A549 (cell line): ENCODE data around the gene SORCS2. TPM values are rescaled to one million over a fixed set of nuclear protein-coding genes. Genes with fewer than 3 reads are reported as not detected.

Experiments
- ATAC-seq, 2 experiments: fragments of 200-7000 bp in 1 of 2; fragments of >200 bp in 1 of 2; cut with Nextera tagmentation in 1 of 2; cut with Tn5 transposase in 1 of 2; 3 replicates each; pipeline versions ENCODE4 v1.8.0 to v1.9.1; 2018 to 2020; ENCODE audit warnings: mild to moderate bottlenecking in 1 of 2, moderate library complexity in 1 of 2
- CTCF ChIA-PET: fragments of 300-600 bp; sonication (Branson Sonifier 250); formaldehyde crosslinking; extraction: SDS; loops from one replicate; lab custom pipeline; 2021; ENCODE audit warnings: antibody characterized with exemption, inconsistent platforms; lab: Yijun Ruan, JAX
- POLR2A ChIA-PET: fragments of 350-600 bp; formaldehyde crosslinking; extraction: SDS; loops from one replicate; lab custom pipeline; 2021; ENCODE audit warnings: antibody characterized with exemption, inconsistent platforms; lab: Yijun Ruan, JAX
- DNase-seq, 2 experiments: peaks; one replicate each; pipeline versions ENCODE4 v3.0.0 to v3.0.0-alpha.2; 2011 to 2016; ENCODE audit warnings: low read depth in 1 of 2, low spot score in 1 of 2
- FAIRE-seq: peaks from 2 replicates; lab custom pipeline; 2011; peaks lifted over from hg19 to GRCh38; lab: Jason Lieb, UNC
- H3K27ac ChIP-seq, 2 experiments: fragments of >200 bp; sonication (Bioruptor Twin); formaldehyde crosslinking; 3 replicates each; pipeline ENCODE4 v1.5.1; 2016 to 2017
- H3K4me1 ChIP-seq: fragments of >200 bp; sonication (Bioruptor Twin); formaldehyde crosslinking; 3 replicates; pipeline ENCODE4 v1.6.1; 2016
- H3K4me2 ChIP-seq: fragments of >200 bp; sonication (Bioruptor Twin); formaldehyde crosslinking; 3 replicates; pipeline ENCODE4 v1.6.1; 2016
- H3K4me3 ChIP-seq: fragments of >200 bp; sonication (Bioruptor Twin); formaldehyde crosslinking; 3 replicates; pipeline ENCODE4 v1.5.1; 2016
- H3K9me3 ChIP-seq: fragments of >200 bp; sonication (Bioruptor Twin); formaldehyde crosslinking; 3 replicates; pipeline ENCODE4 v1.6.1; 2016
- ATOH8 ChIP-seq: fragments of 250-450 bp; sonication (Bioruptor Pico); IDR thresholded peaks from 2 replicates; pipeline ENCODE4 v1.5.0; 2020; ENCODE audit warnings: low read depth, mild to moderate bottlenecking, moderate library complexity
- CBX2 ChIP-seq: fragments of 200-600 bp; sonication (generic); IDR thresholded peaks from 2 replicates; pipeline ENCODE4 v1.6.1; 2016; ENCODE audit warnings: low read depth, mild to moderate bottlenecking, borderline replicate concordance
- CEBPB ChIP-seq, 2 experiments: fragments of >200 bp in 1 of 2; sonication (Bioruptor Twin) in 1 of 2; formaldehyde crosslinking in 1 of 2; IDR thresholded peaks; 2 replicates each; pipeline ENCODE4 v1.6.1; 2012 to 2016
- CHD2 ChIP-seq: fragments of 150-350 bp; IDR thresholded peaks from 2 replicates; pipeline ENCODE4 v1.6.1; 2014; ENCODE audit warnings: low read length; ENCODE audit not compliant: partially characterized antibody
- E2F6 ChIP-seq: IDR thresholded peaks from 2 replicates; pipeline ENCODE4 v1.6.1; 2012; ENCODE audit warnings: low read depth, borderline replicate concordance
- EHF ChIP-seq: fragments of 250-450 bp; sonication (Bioruptor Pico); IDR thresholded peaks from 2 replicates; pipeline ENCODE4 v1.5.0; 2020; ENCODE audit warnings: mild to moderate bottlenecking
- EP300 ChIP-seq, 2 experiments: fragments of >200 bp; sonication (Bioruptor Twin); formaldehyde crosslinking; IDR thresholded peaks; 2 replicates in 1 of 2; 3 replicates in 1 of 2; pipeline ENCODE4 v1.6.1; 2016 to 2017
- FOSL2 ChIP-seq, 2 experiments: fragments of 450-650 bp in 1 of 2; fragments of >200 bp in 1 of 2; sonication (Bioruptor Twin) in 1 of 2; formaldehyde crosslinking; IDR thresholded peaks; 2 replicates each; pipeline versions ENCODE4 v1.5.0 to v1.6.1; 2016 to 2020; ENCODE audit warnings: mild to moderate bottlenecking in 1 of 2, moderate library complexity in 1 of 2
- GATA3 ChIP-seq: IDR thresholded peaks from 2 replicates; pipeline ENCODE4 v1.6.1; 2012; ENCODE audit warnings: borderline replicate concordance
- HOXA7 ChIP-seq: fragments of 250-450 bp; sonication (Bioruptor Pico); IDR thresholded peaks from 2 replicates; pipeline ENCODE4 v1.5.0; 2020; ENCODE audit warnings: mild to moderate bottlenecking, moderate library complexity
- HOXB5 ChIP-seq: fragments of 250-450 bp; sonication (Bioruptor Pico); IDR thresholded peaks from 2 replicates; pipeline ENCODE4 v1.5.0; 2020; ENCODE audit warnings: mild to moderate bottlenecking, moderate library complexity
- MAFK ChIP-seq: fragments of 450-650 bp; IDR thresholded peaks from 2 replicates; pipeline ENCODE4 v1.6.1; 2014; ENCODE audit not compliant: partially characterized antibody
- MAZ ChIP-seq: fragments of 150-350 bp; IDR thresholded peaks from 2 replicates; pipeline ENCODE4 v1.6.1; 2014; ENCODE audit warnings: antibody characterized with exemption, low read depth, low read length, borderline replicate concordance
- NFE2L2 ChIP-seq: fragments of 150-350 bp; conservative IDR thresholded peaks from 2 replicates; pipeline ENCODE4 v1.6.1; 2014; ENCODE audit warnings: low read length
- POLR2A ChIP-seq: IDR thresholded peaks from 2 replicates; pipeline ENCODE4 v1.6.1; 2012; ENCODE audit warnings: mild to moderate bottlenecking, low read length
- POLR2AphosphoS2 ChIP-seq: conservative IDR thresholded peaks from 2 replicates; pipeline ENCODE4 v1.6.1; 2012; ENCODE audit warnings: low read length, improper control_type of control experiment, inconsistent platforms
- RARB ChIP-seq: fragments of 250-450 bp; sonication (Bioruptor Pico); IDR thresholded peaks from 2 replicates; pipeline ENCODE4 v1.8.0; 2021; ENCODE audit warnings: mild to moderate bottlenecking, moderate library complexity
- RNF2 ChIP-seq: fragments of 200-600 bp; sonication (generic); IDR thresholded peaks from 2 replicates; pipeline ENCODE4 v1.6.1; 2016; ENCODE audit warnings: low read depth, mild to moderate bottlenecking, antibody characterized with exemption, moderate library complexity, borderline replicate concordance
- SREBF2 ChIP-seq: fragments of 450-650 bp; IDR thresholded peaks from 2 replicates; pipeline ENCODE4 v1.6.1; 2014; ENCODE audit warnings: mild to moderate bottlenecking, moderate library complexity
- TFCP2L1 ChIP-seq: fragments of 250-450 bp; sonication (Bioruptor Pico); IDR thresholded peaks from 2 replicates; pipeline ENCODE4 v1.5.0; 2021; ENCODE audit warnings: mild to moderate bottlenecking
- TP53 ChIP-seq: fragments of 250-450 bp; sonication (Bioruptor Pico); IDR thresholded peaks from 2 replicates; pipeline ENCODE4 v1.5.0; 2021; ENCODE audit warnings: mild to moderate bottlenecking, moderate library complexity
- ZFP36 ChIP-seq: fragments of 450-650 bp; IDR thresholded peaks from 2 replicates; pipeline ENCODE4 v1.6.1; 2014; ENCODE audit warnings: borderline replicate concordance; ENCODE audit not compliant: partially characterized antibody
- WGBS: methylation state at CpG from one replicate; pipeline ENCODE4 v1.1.6; 2017; ENCODE audit errors: missing lambda C conversion rate; 5-methylcytosine and 5-hydroxymethylcytosine counted together
- polyA plus RNA-seq, 4 experiments: library from polyadenylated mRNA; depleted of rRNA in 3 of 4; stranded (reverse); fragments of >200 nt; fragmentation: RNase III in 1 of 4; extraction: RNeasy Plus Mini Kit Qiagen cat#74134 plus additional on column Dnase treatment in 1 of 4; gene quantifications; 2 replicates in 3 of 4; 3 replicates in 1 of 4; pipeline ENCODE4 v1.2.3, GENCODE V29; 2011 to 2017
- TF ChIP-seq, protein P1 (sequence below): IDR thresholded peaks from 2 replicates; pipeline ENCODE4 v1.6.1; 2012
- TF ChIP-seq, protein P2 (sequence below): IDR thresholded peaks from 2 replicates; pipeline ENCODE4 v1.6.1; 2012

Gene SORCS2
- polyA plus RNA-seq, 2 of the 4 experiments (the other 2 are of a cell fraction): 1.4 to 4.6 TPM

DNA sequence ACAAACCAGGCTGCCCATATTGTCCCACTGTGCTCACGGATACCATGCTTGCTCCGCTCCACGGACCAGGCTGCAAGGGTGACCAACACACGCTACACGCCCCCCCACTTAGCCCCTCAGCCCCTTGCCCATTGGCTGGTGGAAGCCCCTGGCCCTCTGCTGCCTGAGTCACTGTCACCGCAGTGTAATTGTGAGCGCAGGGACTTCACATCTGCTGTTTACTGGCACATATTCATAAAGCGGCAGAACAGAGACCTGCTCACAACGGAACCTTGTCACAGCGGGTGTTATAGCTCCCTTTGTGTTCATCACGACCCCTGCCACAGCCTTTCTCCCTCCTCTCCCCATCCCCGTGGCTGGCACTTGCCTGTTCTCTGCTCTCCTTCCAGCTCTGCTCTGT is 158.7 kb downstream of the SORCS2 start:
- 72% methylated on average over 12 of the region's 12 CpGs for WGBS
- H3K4me2 ChIP-seq: no peak overlapping the region
- ChIA-PET POLR2A (no interaction called here), CTCF (no interaction called here)
- no peak overlapping the region; a peak in 1 of 6 replicates for H3K27ac ChIP-seq
- H3K4me3 ChIP-seq: no peak overlapping the region
- peaks cover 22% of the 10 kb centered on the region for H3K4me1 ChIP-seq
- ATAC-seq (no peak), DNase-seq (no peak), FAIRE-seq (no peak)
- no peaks in the 10 kb centered on the region; the same call in 2 of the 3 replicates for H3K9me3 ChIP-seq
- TF ChIP-seq CHD2 (no peak), POLR2A (no peak), RARB (no peak), MAFK (no peak), EHF (CRISPR knock-in tag) (no peak), CBX2 (no peak), HOXA7 (CRISPR knock-in tag) (no peak), ATOH8 (CRISPR knock-in tag) (no peak), POLR2AphosphoS2 (no peak), MAZ (no peak)

- Histone ChIP-seq H3K27ac (no peak overlapping the region), H3K4me3 (no peak overlapping the region), H3K4me2 (no peak overlapping the region), H3K4me1 (peaks cover 20% of the 10 kb centered on the region), H3K9me3 (no peaks in the 10 kb centered on the region)
- ChIA-PET POLR2A (no interaction called here), CTCF (interaction anchor here (0.6 kb wide), 1 partner anchor 428 kb away, joined by 3 read pairs; no protein-coding TSS in a partner anchor)
- WGBS: 80% methylated on average over 3 of the region's 6 CpGs
- FAIRE-seq: no peak
- no peak for DNase-seq
- no peak for TF ChIP-seq TP53
- TF ChIP-seq RARB: no peak
- TF ChIP-seq EP300 (IDR thresholded peaks at IDR 0.05): no peak
- no peak for TF ChIP-seq RNF2
- no peak for TF ChIP-seq CEBPB (IDR thresholded peaks at IDR 0.05)
- no peak for TF ChIP-seq SREBF2
- TF ChIP-seq, protein P1, sequence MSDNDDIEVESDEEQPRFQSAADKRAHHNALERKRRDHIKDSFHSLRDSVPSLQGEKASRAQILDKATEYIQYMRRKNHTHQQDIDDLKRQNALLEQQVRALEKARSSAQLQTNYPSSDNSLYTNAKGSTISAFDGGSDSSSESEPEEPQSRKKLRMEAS: no peak
- TF ChIP-seq FOSL2 (IDR thresholded peaks at IDR 0.05): no peak
- no peak for TF ChIP-seq FOSL2 (CRISPR knock-in tag; IDR thresholded peaks at IDR 0.05)
- no peak for TF ChIP-seq CBX2
- no peak for TF ChIP-seq HOXB5 (CRISPR knock-in tag)
- no peak for TF ChIP-seq NFE2L2
- no peak for TF ChIP-seq GATA3
- no peak for TF ChIP-seq EHF (CRISPR knock-in tag)
- TF ChIP-seq, protein P2, sequence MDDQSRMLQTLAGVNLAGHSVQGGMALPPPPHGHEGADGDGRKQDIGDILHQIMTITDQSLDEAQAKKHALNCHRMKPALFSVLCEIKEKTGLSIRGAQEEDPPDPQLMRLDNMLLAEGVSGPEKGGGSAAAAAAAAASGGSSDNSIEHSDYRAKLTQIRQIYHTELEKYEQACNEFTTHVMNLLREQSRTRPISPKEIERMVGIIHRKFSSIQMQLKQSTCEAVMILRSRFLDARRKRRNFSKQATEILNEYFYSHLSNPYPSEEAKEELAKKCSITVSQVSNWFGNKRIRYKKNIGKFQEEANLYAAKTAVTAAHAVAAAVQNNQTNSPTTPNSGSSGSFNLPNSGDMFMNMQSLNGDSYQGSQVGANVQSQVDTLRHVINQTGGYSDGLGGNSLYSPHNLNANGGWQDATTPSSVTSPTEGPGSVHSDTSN: no peak
- no peak for TF ChIP-seq E2F6
- no peak for TF ChIP-seq MAZ
- no peak for TF ChIP-seq ZFP36
- no peak for TF ChIP-seq TFCP2L1
- TF ChIP-seq MAFK: no peak
- ATAC-seq: no peak
Measured at GRCh38 chr4:7352486-7352885, 160.1 kb downstream of the SORCS2 start.
